ENCODE results near the gene AKT1.

Gene AKT1

GRCh38 chr14:104798300-104799243 is 3.0 kb upstream of the AKT1 start:
- no peak for DNase-seq

DNA sequence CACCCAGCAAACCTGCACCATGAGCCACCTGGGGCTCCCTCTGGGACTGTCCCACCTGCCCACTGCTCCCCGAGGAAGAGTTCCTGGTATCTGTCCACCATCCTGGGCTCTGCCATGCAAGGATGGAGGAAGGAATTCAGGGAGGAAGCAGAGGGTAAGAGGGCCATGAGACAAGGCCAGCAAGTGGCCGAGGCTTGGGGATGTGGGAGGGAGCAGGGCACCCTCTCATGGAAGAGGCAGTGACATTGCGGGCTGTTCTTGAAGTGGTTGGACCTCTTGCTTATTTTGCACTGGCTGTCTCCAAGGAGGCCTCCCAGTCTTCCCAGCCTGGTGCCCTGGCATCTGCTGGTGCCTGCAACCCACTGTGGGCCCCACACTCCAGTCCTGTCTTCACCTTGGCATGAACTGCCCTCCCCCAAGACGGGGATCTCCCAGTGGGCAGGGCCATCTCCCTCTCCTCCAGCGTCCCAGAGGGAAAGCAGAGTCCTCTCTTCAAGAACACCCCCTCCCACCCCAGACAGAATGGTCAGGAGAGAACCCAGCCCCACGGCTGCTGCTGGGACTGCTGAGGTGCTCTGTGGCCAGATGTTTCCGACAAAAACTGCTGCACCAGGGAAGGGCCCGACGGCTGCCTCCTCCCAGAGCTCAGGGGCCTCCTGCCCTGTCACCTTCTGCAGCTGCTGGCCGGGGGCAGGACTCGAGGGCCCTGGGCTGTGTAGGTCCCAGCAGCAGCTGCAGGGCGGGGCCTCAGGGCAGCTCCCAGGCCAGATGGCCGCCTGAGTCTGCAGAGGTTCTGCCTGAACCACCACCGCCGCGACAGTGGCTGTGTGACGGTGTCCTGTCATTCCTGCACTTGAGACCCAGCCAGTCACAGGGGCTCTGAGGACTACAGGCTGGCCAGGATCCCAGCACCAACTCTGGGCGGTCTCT is 1.8 kb upstream of the AKT1 start:
- no peak for DNase-seq

DNA sequence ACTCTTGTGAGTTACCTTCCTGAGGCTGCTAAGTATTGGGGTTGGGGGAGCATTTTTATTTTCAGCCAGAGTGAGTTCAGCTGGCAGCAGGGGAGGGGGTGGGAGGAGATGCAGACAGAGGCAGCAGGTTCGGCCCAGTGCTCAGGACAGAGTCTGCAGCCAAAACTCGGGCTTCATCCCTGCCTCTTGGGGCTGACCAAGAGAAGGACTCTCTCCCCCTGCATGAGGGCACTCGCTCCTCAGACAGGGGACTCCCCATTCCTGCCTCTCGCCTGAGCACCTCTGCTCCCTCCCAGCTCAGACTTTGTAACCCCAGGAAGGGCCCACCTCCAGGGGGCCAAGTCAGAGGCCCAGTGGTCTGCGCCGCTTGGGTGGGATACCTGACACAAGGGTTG is 1.1 kb upstream of the AKT1 start:
- DNase-seq: no peak

GRCh38 chr14:104795781-104796686 is 486 bp upstream of the AKT1 start:
- DNase-seq: peak; percentile 16 to 56 (median 36)

DNA sequence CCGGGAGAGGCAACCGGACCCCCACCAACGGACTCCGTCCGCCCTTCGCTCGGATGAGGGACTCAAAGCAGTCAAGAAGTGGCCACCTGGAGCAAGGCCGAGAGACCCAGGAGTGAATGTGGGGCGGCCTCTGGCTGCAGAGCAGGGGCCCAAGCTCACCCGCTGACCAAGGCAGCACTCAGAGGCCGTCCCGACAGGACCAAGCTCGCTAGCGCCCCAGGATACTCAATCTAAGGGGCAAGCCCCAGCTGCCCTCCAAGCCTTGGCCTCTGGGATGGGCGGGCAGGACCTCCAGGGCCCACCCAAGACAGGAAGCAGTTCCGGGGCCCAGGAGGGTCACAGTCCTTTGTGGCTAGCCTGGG is 936 bp downstream of the AKT1 start:
- DNase-seq: no peak

DNA sequence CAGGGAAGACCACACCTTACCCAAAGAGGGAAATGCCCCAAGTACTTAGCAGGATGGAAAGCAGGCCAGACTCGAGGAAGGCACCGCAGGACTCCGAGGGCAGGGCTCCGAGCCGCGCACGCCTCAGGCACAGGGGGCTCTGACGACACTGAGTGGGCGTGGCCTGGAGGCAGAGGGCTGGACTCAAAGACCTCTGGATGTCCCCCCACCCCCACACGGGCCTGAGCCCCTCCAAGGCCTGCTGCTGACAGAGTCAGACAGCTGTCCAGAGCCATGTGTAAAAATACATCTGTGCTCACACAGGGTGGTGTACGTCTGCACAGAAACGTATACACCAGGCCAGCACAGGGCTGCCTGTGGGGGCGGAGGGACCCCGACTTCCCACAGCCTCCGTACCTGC is 1.4 kb downstream of the AKT1 start:
- no peak for DNase-seq

DNA sequence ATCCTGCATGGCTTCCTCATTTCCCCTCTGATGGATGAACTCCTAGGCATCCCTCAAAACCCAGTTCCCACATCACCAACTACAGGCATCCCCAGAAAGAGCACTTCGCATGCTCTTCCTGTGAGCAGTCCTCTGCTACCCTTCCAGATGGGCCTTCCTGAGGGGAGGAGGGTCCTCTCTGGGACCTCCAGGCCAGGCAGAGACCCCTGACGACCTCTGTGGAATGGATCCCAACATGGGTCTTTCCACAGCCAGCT is 1.9 kb downstream of the AKT1 start:
- no peak for DNase-seq

DNA sequence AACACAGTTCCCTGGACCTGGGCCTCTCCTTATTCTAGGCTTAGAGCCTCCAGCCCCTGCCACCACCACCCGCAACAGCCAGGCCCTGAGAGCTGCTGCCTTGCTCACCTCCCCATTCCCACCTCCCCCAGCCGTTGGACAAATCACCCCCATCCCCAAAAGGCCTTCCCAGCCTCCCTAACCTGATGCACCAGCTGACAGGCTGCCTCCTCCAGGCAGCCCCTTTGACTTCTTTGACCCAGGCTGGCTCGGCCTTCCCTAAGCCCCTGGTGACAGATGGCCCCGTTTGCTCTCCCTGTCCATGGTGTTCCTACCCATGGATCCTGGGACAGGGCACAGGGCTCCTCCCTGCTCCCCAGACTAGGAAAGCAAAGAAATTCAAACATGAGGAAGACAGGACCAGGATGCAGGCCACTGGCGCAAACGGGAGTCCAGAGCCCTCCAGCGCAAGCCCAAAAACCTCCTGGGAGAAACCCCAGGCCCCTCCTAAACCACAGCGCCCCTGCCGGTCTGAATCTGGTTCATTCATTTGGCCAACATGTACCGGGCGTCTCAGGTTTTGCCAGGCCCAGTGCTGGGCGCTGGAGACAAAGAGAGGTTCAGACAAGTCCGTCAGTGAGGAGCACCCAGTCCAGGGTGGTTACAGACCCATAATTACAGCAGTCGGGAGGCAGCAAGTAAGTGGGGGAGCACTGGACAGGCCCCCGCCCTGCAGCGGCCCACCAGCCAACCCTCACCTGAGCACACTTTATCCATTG is 2.4 kb downstream of the AKT1 start:
- no peak for DNase-seq

- no peak for DNase-seq
These were observed 3.3 kb downstream of the AKT1 start for GRCh38 chr14:104792101-104792884.

- DNase-seq: no peak
These were observed 4.1 kb downstream of the AKT1 start for GRCh38 chr14:104791425-104791824.

GRCh38 chr14:104789752-104790743 is 5.5 kb downstream of the AKT1 start:
- DNase-seq: no peak

DNA sequence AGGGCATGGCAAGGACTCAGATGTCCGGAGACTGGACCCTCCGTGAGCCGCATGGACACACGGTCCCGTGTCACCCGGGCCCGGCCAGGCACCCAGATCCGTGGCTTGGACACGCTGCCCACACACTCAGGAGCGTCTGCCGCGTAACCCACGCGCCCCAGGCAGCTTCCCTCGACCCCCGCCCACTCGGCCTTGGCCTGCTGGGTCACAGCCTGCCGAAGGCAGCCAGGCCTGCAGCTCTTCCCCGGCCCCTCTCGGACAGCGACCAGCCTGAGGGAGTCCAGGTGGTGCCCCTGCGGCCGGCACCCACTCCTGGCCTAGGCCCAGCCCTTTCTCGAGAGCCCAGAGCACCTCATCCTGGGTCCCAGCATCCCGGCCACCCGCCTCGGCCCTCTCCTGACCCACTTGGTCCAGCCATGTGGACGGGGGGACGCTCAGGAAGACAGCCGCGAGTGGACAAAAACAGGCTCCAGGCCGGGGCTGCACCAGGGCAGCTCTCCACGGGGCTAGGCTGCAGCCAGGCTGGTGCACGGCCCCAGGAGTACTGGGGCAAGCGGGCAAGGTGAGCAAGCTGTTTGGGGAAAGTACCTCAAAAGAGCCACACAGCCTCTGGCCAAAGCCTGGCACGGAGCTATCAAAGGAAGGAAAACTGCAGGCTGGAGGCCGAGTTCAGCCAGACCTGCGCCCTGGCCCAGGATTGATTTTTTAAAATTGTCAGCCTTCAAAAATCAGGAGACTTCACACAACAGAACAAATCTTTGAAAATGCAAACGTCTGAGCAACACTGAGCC is 6.5 kb downstream of the AKT1 start:
- no peak for DNase-seq

- DNase-seq: no peak
These were observed 7.3 kb downstream of the AKT1 start for GRCh38 chr14:104788161-104788818.

- no peak for DNase-seq
These were observed 7.8 kb downstream of the AKT1 start for GRCh38 chr14:104787736-104788135.

DNA sequence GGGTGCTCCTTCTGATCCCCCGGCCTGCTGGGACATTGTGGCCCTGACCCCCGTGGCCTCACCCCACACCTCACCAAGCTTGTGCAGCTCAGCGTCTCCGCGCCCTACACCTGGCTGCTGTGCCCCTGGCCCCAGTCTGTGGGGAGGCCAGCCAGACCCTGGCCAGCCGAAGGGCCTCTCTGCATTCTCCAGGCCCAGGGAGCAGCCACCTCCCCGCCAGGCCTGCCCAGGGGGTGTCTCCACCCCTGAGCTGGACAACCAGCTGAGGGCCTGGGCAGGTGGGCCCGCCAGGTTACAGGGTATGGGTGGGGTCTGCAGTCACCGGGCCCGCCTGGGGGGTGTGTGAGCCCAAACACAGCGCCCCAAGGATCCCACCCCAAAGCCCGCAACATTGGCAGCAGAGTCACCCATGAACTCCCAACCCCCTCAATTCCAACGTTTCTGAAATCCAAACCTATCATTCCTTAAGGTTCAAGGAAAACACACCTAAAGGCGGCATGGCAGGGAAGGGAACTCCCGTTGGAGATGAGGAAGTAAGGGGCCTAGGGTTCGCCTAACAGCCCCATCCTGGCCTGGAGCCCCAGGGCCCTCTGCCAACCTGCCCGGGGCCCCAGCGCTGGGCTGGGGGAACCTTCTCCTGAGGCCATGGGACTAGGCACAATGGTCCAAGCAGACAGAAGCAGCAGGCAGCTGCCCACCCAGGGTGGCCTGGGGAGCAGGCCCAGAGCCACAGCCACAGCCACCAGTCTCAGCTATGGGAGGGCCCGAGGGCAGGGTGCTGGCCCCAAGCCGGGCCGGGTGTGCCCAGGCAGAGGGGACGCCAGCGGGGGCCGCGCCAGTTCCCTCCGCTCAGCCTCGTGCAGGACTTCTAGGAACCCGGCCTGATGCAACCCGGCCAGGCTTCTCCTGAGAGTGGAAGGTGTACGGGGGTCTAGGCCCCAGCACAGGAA is 8.5 kb downstream of the AKT1 start:
- DNase-seq: no peak

- no peak for DNase-seq
These were observed 9.4 kb downstream of the AKT1 start for GRCh38 chr14:104786091-104786586.

GRCh38 chr14:104785708-104786080 is 9.9 kb downstream of the AKT1 start:
- DNase-seq: no peak
